Kidney glomerular epithelial cell (primary cell): ENCODE measurements around the gene RTN4.

Source experiments
- DNase-seq: peaks from one replicate; lab custom pipeline; 2025; lab: John Stamatoyannopoulos, UW

RTN4 gene

GRCh38 chr2:54952425-54952824 lies 97.8 kb downstream of the RTN4 start:
- DNase-seq = no peak

- DNase-seq = no peak
Measured at GRCh38 chr2:54950811-54951210, 99.4 kb downstream of the RTN4 start.

- DNase-seq = no peak
Measured at GRCh38 chr2:54949431-54949830, 100.8 kb downstream of the RTN4 start.

DNA sequence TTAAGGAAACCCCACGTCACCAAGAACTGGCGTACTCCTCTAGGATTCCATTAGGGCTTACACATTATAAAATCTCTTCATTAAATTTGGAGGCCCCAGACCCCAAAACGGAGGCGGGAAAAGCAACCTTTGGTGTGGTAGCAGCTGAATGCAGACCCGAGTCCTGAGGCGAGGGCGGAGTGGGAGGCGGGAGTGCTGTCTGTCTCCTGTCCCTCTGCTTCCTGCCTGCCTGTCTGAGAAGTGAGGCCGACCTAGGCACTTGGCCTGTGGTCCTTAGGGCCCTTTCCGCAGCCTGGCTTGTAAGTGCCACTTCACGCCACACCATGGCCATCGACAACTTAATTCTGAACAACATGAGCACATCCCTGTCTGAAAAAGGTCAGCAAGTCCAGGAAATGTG lies 102.1 kb downstream of the RTN4 start:
- DNase-seq = no peak

- no peak for DNase-seq
Measured at GRCh38 chr2:54947646-54948045, 102.6 kb downstream of the RTN4 start.

DNA sequence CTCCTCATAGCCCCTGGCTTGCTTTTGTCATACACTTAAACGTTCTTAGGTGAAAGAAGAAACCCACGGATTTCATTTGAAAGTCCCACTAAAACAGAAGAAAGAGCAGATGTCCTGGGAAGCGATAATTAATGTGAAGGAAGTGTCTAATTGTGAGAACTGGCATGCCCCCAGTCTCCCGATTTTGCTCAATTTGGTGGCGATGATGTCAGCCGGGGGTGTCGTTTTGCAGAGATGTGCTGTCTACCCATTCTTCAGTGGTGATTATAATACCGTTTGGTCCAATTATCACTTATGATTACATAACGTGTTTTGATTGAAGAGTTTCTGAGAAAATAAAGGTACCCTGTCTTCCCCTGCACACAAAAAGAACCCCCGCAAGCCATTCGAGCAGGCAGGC lies 103.1 kb downstream of the RTN4 start:
- DNase-seq = no peak

GRCh38 chr2:54946220-54946805 lies 103.9 kb downstream of the RTN4 start:
- no peak for DNase-seq

GRCh38 chr2:54945391-54946219 lies 104.6 kb downstream of the RTN4 start:
- DNase-seq = no peak

- no peak for DNase-seq
Measured at GRCh38 chr2:54944724-54945326, 105.4 kb downstream of the RTN4 start.

DNA sequence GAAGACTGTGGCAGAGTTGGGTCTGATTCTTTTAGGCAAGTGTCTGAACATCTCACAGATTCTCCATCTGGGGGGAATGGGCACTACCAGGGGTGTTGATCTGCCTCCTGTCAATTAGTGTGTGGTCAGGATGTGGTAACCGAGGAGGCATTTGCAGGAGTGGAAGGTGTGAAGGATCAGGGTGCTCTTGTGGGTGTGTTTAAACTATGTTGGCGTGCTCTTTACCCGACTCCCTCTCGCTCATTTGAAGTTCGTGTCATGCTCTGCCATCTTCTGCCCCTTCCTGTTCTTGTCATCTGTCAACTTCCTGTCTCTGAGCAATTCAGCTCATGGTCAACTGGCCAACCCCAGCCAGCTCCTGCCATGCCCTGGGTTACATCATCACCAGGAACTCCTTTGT lies 107.9 kb downstream of the RTN4 start:
- no peak for DNase-seq

GRCh38 chr2:54941248-54941984 lies 108.8 kb downstream of the RTN4 start:
- no peak for DNase-seq

DNA sequence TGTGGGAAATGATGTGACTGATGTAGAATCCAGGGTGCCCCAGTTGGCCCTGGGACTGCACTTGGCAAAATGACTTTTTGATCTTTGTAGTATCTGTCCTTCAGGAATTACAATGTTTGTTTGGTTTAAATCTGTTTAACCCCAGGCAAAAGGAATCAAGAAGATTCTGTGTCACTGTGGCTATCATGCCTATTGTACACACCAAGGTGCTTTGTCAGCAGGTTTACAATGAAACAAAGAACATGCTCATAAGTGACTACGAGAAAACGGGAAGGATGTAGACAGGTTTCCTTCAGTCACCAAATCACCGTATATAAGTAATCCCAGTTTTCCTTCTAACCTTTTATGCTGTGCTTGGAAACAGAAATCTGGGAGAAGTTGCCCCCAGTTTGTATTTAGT lies 109.5 kb downstream of the RTN4 start:
- DNase-seq = no peak

DNA sequence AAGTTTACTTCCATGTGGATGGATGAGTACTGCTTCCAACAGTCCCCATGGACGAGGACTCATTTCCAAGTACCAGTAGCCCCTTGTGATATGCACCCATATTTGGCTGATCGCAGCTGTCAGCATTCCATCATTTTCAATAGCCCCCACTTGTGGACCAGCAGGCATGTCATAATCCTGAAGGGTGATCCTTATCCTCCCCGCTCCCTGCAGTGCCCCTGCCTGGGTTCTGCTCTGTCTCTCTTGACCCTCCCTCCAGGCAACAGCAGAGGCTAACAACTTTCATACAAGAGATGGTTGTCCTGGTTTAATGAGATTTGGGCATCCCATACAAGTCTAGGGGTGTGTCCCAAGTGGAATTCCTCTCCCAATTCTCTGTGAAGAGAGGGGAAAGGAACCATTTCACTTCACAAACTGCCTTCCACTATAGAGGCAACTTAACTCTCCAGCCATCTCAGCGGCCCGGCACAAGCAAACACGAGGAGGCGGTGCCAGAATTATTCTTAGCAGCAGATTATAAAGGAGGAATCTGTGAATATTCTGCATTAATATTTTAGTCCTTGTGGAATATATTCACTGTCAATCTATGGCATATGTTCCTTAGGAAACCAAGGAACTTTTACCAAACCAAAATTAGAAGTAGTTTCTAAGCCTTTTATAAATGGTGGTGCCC lies 110.7 kb downstream of the RTN4 start:
- no peak for DNase-seq

- no peak for DNase-seq
Measured at GRCh38 chr2:54936766-54937165, 113.5 kb downstream of the RTN4 start.

DNA sequence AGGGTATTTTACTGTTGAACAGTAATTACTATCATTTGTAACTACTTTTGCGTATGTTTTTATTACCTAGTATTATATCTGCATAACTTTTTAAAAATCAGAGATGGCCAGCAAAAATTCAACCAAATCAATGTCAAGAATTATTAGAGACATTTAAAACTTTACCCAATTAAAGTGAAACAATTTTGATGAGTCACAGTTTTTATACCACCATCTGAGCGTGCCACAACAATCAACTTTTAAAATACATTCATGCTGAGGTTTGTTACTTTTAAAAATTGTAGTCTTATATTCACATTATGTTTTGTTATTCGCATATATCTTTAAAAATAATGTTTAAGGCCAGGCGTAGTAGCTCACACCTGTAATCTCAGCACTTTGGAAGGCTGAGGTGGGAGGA lies 114.9 kb downstream of the RTN4 start:
- DNase-seq = no peak

DNA sequence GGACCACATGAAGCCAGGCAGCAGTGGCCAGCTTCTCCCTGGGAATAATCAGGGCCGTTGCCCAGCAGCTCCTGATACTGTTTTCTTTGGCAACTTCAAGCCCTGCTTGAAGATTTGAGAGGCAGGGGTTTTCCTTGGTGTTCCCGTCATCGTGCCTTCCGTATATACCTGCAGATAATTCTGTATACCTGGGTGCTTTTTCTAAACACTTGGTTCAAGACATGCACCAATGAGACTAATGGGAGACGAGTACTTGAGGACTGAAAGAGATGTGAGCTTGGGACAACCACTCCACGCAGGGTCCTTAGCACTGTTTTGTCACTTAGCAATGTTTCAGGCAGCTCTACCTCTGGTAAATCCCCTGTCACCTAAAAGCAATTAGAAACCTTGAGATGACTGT lies 118.8 kb downstream of the RTN4 start:
- DNase-seq = no peak

- DNase-seq = no peak
Measured at GRCh38 chr2:54928719-54929118, 121.5 kb downstream of the RTN4 start.

DNA sequence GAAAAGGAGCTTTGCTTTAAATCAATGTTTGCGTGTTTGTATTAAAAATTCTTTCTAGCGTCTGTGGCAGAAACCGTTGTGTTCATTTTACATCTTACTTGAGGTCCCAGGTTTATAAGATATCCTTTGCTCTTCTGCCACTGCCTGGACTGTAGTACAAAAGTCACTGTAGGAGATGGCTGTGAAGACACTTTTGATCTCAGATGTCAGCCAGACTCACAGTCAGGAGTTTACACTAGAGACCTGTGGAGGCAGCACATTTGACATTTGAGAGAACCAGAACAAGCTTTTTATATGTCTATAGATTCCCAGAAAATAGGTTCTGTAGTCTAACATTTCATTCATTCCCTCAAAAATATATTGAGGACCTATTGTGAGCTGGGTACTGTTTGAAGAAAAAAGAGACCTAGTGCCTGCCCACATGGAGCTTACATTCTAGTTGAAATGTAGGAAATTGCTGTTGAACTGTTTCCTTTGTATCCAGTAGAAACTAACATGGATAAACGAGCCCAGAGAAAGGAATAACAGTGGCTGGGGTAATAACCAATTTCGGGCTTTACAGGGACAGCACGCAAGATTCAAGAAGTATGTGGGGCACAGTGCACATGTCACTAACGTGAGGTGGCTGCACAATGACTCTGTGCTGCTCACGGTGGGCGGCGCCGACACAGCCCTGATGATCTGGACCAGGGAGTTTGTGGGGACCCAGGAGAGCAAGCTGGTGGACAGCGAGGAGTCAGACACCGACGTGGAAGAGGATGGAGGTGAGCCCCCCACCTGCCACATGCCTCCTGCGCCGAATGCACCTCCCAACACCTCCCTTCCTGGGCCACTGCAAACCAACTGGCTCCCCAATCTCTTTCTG lies 122.3 kb downstream of the RTN4 start:
- no peak for DNase-seq

GRCh38 chr2:54927085-54927750 lies 123.0 kb downstream of the RTN4 start:
- DNase-seq = no peak

DNA sequence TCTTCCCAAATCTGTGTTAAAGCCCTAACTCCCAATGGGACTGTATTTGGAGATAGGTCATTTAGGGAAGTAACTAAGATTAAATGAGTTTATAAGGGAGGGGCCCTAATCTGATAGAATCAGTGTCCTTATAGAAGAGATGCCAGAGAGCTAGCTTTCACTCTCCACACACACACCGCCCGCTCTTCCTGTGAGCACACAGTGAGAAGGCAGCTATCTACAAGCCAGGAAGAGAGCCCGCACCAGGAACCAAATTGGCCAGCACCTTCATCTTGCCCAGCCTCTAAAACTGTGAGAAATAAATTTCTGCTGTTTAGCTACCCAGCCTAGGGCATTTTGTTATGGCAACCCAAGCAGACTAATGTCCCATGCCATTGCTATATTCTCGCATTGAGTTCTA lies 125.2 kb downstream of the RTN4 start:
- DNase-seq = no peak

GRCh38 chr2:54924121-54924520 lies 126.1 kb downstream of the RTN4 start:
- no peak for DNase-seq
